Stimulated activated CD8-positive, alpha-beta memory T cell treated with anti-CD3 and anti-CD28 coated beads, Interleukin-7, amount 100 ng/mL, for 48 hours (primary cell): ENCODE results near the gene MYDGF.
"Not testable (repeated sequence)": the region's sequence is repeated elsewhere in the genome, so short reads cannot be mapped to it uniquely, and the experiment has no call there.

Source experiments
- DNase-seq, 2 donors: peaks; one replicate each; pipeline ENCODE4 v3.0.0-alpha.2; 2020; ENCODE audit warnings: low read depth in 1 of 2; ENCODE audit errors: extremely low read depth in 1 of 2

Gene MYDGF

DNA sequence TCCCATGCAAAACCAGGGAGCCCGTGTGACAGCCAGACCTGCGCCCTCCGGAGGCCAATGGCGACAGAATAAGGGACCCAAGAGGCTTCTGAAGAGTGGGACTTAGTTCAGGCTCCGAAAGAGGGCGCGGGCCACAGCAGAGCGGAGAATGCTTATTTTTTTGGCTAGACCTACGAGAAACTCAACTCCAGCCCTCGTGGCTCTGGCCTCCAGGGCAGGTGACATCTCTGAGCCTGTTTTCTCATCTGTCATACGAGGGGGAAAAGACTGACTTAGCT is 30.5 kb upstream of the MYDGF start:
- no peak for DNase-seq

DNA sequence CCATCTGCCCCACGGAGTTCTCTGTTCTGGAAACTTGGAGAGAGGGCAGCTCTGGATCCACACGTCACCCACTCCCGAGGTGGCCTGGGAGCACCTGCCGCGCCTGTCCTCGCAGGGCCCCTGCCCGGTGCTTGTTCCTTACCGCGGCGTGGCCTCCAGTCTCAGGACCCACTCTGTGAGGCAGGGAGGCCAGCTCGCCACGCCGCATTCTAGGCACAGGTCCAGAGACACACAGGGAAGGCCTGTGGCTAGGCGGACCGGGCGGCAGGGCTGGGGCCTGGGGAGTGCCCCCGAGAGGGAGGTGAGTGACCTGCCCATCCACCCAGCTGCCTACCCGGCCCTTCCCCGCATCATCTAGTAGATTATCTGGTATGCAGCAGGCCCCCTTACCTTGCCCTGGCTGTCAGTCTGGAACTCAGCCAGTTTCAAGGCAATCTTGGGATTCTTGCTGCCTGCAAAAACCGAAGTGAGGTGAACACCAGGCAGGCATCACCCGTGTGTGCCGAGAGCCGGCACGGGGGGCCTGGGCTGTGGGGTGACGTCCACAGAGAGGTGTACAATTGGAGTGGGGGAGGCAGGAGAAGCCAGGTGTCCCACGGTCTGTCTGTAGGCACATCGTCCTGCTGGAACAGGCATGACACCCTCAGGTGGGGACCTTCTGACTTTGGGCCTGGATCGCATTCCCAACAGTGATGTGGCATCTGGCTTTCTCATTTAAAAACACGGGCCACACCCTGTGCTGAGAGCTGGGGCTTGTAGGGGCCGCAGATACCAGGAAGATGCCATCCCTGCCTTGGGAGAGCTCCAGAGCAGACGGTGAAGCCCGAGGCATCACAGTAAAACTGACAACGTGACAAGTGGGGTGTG is 29.9 kb upstream of the MYDGF start:
- DNase-seq = no peak

DNA sequence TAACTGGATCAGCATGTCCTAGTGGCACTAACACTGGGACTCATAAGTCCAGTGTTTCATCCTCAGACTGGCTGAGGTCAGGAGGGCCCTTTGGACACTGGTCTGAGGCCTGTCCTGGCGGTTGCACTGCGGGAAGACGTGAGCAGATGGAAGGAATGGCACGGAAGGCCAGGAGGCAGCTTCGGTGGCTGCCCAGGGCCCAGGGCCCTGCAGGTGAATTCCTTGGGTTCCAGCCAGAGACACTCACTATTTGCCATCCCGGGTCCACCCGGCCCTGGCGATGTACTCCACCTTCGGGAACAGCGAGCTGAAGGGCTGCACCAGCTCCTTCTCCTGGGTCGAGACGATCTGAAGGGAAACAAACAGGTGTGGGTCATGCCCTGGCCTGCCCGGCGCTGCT is 27.2 kb upstream of the MYDGF start:
- no peak for DNase-seq

DNA sequence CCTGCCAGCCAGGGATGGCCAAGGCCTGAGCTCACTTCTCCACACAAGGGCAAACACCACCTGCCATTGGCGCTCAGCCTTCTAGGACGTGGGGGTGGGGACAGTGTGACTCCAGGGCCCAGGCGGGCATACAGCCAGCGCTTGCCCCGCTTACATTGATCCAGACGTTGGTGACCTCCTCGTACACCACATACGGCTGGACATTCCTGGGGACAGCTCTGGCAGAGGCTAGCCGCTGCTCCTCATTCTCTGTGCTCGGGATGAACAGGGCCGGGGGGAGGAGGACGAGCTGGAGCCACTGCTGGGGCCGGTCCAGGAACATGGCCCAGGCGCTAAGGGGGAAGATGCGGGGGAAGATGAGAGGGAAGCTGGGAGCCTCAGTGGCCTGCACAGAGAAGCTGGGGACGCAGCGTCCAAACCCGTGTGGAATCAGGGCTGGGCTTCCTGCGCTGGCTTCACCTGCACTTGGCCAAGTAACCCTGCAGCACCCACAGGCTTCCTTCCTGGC is 25.1 kb upstream of the MYDGF start:
- DNase-seq = no peak

DNA sequence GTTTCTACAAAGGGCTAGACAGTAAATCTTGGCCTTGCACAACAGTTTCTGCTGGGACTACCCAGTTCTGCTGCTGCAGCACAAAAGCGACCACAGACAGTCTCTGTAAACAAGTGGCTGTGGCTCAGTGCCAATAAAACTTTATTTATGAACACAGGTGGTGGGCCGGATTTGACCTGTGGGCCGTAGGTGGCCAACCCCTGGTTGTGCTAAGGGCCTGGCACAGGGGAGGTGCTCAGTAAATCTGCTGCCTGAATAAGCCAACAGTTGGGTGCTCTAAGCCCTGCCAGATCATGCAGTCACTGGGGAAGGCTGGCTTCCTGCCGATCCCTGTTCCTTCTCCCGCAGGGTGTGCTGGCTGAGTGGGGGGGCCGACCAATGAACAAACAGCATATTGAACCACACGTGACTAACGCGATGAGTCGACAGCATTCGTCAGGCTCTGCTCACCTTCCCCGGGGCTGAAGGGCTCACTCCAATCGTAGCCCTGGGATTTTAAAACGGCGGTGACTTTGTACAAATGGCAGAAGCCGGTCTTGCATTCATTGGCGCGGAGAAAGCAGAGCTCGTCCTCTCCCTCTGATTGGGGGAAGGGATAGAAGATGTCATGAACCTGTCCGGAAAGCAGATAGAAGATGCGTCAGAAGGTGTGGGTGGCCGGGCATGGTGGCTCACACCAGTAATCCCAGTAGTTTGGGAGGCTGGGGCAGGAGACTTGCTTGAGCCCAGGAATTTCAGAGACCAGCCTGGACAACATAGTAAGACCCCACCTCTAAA is 24.3 kb upstream of the MYDGF start:
- no peak for DNase-seq

DNA sequence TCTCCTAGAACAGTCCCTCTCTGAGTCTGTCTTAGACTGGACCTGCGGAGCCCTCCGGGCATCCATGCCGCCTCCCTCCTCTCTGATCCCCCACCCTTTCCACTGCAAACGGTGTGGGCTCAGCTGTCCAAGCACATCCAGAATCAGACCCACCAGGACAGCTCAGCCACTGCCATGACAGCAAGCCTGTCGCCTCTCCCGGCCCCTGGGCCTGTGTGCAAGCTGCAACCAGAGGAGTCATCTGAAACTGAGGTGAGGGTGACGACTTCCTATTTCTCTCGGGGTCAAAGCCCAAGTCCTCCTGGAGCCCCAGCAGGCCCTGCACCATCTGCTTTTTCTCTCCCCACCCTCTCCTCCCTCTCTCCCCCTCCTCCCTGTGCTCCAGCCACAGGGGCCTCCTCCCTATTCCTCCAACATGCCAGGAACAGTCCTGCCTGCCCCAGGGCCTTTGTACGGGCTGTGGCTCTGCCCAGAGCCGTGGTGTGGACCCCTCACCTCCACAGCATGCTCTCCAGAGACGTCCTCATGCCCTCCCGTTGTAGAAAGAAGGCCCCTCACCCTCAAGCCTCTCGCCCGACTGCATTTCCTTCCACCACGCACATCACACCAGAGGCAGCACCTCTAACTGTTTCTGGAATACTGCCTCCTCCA is 23.5 kb upstream of the MYDGF start:
- no peak for DNase-seq

DNA sequence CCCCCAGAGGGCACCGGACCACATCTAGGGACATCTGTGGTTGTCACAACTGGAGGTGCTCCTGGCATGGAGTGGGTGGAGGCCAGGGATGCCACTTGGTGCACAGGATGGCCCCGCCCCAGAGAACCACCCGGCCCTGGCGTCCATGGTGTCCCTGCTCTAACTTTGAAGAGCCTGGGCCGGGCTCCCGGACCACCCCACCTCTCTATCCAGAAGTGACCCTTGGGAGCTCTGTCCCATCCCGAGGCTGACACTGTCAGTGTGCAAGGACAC is 22.9 kb upstream of the MYDGF start:
- DNase-seq = no peak

GRCh38 chr19:4692251-4693077 is 22.3 kb upstream of the MYDGF start:
- DNase-seq = no peak

DNA sequence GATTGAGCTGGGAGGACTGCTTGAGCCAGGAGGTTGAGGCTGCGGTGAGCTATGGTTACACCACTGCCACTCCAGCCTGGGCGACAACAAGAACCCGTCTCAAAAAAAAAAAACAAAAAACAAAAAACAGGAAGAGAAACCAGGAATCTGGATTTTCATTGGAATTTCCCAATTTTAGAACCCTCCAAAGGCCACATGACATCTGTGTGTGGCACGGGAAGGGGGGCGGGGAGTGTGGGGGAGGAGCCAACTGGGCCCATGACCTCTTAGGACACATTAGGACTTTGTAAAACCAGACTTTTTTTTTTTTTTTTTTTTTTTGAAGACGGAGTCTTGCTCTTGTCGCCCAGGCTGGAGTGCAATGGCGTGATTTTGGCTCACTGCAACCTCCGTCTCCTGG is 21.2 kb upstream of the MYDGF start:
- DNase-seq = no peak

GRCh38 chr19:4690361-4690760 is 20.2 kb upstream of the MYDGF start:
- no peak for DNase-seq

DNA sequence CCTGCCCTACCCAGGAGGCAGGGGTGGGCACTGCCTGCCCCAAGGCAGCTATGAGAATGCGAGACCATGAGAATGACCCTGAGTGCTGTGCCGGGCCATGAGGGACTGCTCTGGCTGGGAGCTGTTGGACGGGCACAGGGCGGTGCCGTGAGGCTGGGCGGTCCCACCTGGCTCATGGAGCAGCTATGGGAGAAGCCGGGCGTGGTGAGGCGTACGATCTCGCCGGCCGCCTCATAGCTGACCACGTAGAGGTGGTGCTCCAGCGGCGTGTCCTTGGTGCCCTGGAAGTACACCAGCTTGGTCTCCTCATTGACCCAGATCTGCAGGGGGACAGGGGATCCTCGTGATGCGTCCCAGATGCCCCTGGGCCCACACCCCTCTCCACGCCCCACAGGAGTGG is 19.3 kb upstream of the MYDGF start:
- DNase-seq = no peak

- DNase-seq = no peak
Measured at GRCh38 chr19:4688587-4688986, 18.4 kb upstream of the MYDGF start.

GRCh38 chr19:4687396-4687795 is 17.3 kb upstream of the MYDGF start:
- no peak for DNase-seq

DNA sequence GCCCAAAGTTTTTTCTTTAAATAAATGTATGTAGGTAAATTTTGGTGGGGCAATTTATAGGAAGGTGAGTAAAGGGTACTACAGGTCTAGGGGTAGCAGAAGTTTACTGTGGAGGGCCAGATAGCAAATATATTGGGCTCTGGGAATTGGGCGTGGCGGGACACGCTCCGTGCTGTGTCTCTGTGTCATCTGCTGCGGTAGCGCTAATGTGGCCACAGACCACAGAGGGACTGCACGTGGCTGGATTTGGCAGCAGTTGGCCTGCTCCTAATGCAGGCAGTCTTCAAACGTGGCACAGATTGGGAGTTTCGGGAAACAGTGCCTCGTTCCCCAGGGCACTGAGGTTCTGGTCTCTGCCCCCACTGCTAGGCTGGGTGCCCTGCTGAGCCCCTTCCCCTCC is 16.6 kb upstream of the MYDGF start:
- DNase-seq = no peak

- DNase-seq = no peak
Measured at GRCh38 chr19:4684312-4685095, 14.4 kb upstream of the MYDGF start.

GRCh38 chr19:4682417-4683200 is 12.5 kb upstream of the MYDGF start:
- DNase-seq = no peak

DNA sequence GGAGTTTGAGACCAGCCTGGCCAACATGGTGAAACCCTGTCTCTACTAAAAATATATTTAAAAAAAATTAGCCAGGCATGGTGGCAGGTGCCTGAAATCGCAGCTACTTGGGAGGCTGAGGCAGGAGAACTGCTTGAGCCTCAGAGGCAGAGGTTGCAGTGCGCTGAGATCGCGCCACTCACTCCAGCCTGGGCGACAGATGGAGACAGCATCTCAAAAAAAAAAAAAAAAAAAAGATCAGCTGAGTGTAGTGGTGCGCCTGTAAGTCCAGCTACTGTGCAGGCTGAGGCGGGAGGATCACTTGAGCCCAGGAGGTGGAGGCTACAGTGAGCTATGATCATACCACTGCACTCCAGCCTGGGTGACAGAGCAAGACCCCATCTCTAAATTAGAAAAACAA is 9.9 kb upstream of the MYDGF start:
- not testable (repeated sequence) for DNase-seq

DNA sequence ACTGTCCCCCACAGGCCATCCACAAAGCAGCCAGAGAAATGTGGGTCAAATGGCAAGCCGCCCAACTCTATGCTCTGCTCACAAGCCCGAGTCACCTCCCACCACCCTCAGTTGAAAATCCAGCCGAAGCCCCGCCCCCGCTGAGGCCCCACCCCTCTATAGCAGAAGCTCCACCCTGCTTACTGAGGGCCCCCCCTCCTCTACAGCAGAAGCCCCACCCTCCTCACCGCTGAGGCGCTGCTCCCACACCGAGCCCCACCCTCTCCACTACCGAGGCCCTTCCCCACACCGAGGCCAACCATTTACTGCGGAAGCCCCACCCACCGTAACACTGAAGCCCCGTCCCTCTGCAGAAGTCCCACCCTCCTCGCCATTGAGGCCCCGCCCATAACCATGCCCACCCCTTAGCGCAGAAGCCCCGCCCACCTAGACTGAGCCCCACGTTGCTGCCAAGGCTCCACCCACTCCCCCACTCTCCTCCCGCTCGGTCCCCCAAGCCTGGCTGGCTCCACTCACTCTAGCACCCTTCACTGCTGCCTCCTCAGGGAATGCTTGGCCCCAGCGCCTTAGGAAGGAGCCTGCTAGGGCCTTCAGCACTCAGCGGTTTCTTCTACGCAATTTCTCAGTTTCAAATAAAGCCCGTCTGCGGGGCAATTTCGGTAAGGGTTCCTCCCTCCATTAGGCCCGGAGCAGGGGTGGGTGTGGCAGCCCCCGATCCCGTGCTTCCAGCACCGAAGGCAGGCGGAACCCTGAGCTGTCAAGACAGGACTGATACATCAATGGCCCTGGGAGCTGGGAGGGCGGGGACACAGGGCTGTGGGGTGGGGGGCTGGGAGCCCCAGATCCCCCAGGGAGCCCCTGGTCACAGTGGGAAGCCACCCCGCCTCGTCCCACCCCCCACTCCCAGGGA is 9.0 kb upstream of the MYDGF start:
- no peak for DNase-seq
